Stimulated activated CD4-positive, alpha-beta T cell treated with anti-CD3 and anti-CD28 coated beads, Interleukin-4, amount 100 ng/mL, for 24 hours (primary cell): ENCODE measurements around the gene PCDHB16.

ENCODE experiments used
- DNase-seq: peaks from one replicate; pipeline ENCODE4 v3.0.0-alpha.2; 2020

PCDHB16 gene

GRCh38 chr5:141234109-141234667, 52.0 kb downstream of the PCDHB16 start:
- DNase-seq, result no peak
